ENCODE results near the gene FARS2. TPM values are rescaled to one million over a fixed set of nuclear protein-coding genes. Genes with fewer than 3 reads are reported as not detected.
"Not testable (repeated sequence)": the region's sequence is repeated elsewhere in the genome, so short reads cannot be mapped to it uniquely, and the experiment has no call there.

FARS2 gene
- polyA plus RNA-seq, 1 donor from 2014 or later = 32.8 TPM

DNA sequence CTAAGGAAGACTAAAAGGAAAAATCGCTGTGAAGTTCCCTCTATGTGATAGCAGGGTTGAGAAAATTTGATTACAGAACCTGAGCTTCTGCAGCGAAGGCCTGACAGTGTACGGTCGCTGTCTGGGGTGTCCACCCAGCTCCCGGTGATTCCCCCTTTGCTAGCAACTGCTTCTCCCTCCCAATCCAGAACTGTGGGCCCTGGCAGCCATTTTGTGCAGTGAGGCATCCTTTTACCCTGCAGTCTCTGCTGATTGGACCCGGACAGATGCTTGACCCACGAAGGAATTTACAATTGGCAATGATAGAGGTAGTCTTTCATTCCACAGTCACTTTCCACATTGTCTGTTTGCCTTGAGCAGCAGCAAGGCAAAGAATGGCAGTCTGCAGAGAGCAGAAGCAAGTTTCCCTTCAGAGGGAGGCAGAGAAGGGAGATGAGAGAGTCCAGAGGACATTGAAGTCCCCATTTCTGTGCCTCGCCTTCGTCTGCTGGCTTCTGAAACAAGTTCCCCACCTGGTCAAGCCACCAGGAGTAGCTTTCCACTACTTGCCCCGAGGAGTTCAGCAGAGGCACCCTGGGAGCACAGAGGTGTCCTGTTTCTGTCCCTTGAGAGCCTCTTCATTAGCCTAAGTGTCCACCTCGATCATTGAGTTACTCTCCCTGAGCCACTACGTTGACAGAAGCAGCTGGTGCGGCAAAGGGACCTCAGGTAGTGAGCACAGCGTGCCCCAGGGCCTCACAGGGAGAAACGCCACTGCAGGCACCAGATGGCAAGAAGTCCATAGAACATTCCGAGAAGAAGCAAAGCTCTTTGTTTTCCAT, 375.1 kb downstream of the FARS2 start:
- no peaks in the 10 kb centered on the region for H3K27me3 Mint-ChIP-seq
- peaks cover 5 to 16% (median 11%) of the 10 kb centered on the region in 3 donors for H3K9me3 Mint-ChIP-seq
- H3K4me1 Mint-ChIP-seq = peaks cover 0 to 6% (median 4%) of the 10 kb centered on the region in 3 donors

GRCh38 chr6:5637714-5638113, 376.4 kb downstream of the FARS2 start:
- Mint-ChIP-seq H3K36me3 (peaks cover 11% of the 10 kb centered on the region), H3K27ac (no peak overlapping the region), H3K27me3 (no peaks in the 10 kb centered on the region), H3K4me1 (peaks cover 0 to 3% (median 2%) of the 10 kb centered on the region in 3 donors), H3K9me3 (peaks cover 3 to 16% (median 11%) of the 10 kb centered on the region in 3 donors), H3K4me3 (no peak overlapping the region)

More for the DNA sequence above, 375.1 kb downstream of the FARS2 start:
- peaks cover 13% of the 10 kb centered on the region for H3K36me3 Mint-ChIP-seq
- H3K27ac Mint-ChIP-seq = no peak overlapping the region
- no peak overlapping the region for H3K4me3 Mint-ChIP-seq

DNA sequence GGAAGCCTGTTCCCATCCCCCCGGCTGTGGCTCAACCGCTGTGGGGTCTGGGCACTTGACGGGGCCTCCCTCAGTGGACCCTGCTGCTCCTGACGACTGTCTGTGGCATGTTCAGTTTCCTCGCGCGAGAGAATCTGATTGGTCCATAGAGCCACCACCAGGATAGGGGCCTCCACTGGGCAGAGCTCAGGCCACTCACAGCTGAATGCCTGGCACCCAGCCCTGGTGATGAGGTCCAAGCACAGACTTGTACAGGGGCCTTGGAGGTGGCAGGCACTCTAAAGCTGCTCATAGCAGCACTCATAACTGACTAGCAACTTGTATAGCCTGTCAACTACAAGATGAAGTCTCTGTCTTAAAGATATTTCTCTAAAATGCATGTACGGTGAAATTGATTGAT, 377.4 kb downstream of the FARS2 start:
- H3K4me3 Mint-ChIP-seq = no peak overlapping the region
- peaks cover 2 to 16% (median 11%) of the 10 kb centered on the region in 3 donors for H3K9me3 Mint-ChIP-seq
- H3K4me1 Mint-ChIP-seq = no peaks in the 10 kb centered on the region
- no peaks in the 10 kb centered on the region for H3K27me3 Mint-ChIP-seq
- peaks cover 9% of the 10 kb centered on the region for H3K36me3 Mint-ChIP-seq
- H3K27ac Mint-ChIP-seq = no peak overlapping the region

- H3K4me3 Mint-ChIP-seq = no peak overlapping the region
- H3K36me3 Mint-ChIP-seq = peaks cover 9% of the 10 kb centered on the region
- H3K27me3 Mint-ChIP-seq = no peaks in the 10 kb centered on the region
- no peaks in the 10 kb centered on the region for H3K4me1 Mint-ChIP-seq
- peaks cover 2 to 16% (median 11%) of the 10 kb centered on the region in 3 donors for H3K9me3 Mint-ChIP-seq
- H3K27ac Mint-ChIP-seq = no peak overlapping the region
Measured at GRCh38 chr6:5639193-5639592, 377.9 kb downstream of the FARS2 start.

GRCh38 chr6:5640614-5641013, 379.3 kb downstream of the FARS2 start:
- Mint-ChIP-seq H3K27me3 (no peaks in the 10 kb centered on the region), H3K4me3 (no peak overlapping the region), H3K36me3 (peaks cover 9% of the 10 kb centered on the region), H3K9me3 (peaks cover 2 to 16% (median 11%) of the 10 kb centered on the region in 3 donors), H3K4me1 (no peaks in the 10 kb centered on the region), H3K27ac (no peak overlapping the region)

DNA sequence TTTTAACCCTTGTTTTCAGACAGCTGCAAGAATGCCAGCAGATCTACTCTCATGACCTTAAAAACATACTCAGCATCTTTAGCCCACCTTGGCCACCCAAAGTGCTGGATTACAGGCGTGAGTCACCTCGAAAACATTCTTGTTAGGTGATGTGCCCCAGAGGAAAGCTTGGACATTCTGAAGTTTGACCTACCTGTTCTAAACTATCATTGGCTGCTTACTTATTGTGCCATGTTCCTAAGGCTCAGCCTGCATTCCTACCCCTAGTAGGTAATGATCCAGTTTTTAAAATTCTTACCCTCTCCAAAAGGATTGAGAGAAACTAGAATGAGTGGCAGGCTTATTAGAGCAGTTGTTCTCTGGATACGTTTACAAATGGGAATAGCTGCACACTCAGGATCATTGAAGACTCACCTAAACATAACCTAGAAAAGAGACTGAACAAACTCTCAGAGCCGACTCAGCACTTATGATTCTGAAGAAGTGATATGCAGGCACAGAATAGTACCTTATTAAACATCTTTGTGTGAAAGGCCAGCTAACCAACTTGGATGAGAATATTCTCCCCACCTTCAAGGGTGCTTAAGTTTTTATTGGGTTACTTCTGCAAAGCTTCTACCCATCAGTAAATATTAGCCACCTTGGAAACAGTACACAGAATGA, 383.3 kb downstream of the FARS2 start:
- Mint-ChIP-seq H3K27me3 (no peaks in the 10 kb centered on the region), H3K27ac (no peak overlapping the region)

DNA sequence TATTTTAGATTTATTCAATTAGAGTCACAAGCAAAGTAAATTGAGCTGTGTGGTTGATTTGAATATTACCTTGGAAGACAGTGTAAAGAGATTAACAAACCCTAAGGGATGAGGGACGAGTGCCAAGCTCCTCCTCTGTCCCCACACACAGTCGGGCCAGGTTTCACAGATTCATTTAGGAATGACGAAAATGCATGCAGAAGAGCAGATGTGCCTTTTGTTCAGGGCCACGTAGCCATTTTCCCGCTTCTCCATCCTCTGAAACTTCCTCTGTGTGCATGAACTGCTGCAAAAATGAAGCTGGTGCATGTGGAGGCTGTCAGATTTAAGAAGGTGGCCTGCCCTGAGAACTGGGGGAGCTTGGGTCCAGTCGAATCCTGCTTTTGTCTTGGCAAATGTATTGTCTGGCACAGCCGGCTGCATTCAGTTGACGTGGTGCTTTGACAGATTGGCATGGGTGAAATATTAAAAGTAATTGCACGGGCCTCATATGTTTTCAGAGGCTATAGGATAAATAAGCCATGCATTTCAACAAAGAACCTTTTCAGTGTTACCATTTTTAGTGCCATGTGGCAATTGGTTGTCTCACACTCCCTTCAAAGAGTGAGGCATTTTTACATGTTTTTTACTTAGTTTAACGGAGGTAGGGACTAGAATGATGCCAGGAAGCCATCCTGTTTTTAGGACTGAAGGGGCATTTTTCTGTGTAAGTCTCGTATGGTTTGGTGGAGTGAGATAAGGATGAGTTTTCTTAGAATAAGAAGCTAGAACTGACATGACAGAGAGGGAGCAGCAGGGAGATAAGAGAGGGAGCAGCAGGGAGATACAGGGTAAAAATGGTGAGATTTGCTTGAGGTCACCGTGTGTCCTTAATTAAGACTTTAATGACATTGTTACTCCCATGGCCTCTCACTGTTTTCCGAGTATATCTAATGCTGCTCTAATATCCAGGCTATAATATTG, 384.3 kb downstream of the FARS2 start:
- H3K36me3 Mint-ChIP-seq = peaks cover 5% of the 10 kb centered on the region
- no peak overlapping the region for H3K4me3 Mint-ChIP-seq
- peaks cover under 1 to 4% (median 4%) of the 10 kb centered on the region in 3 donors for H3K9me3 Mint-ChIP-seq
- H3K27ac Mint-ChIP-seq = no peak overlapping the region
- no peaks in the 10 kb centered on the region for H3K27me3 Mint-ChIP-seq
- peaks cover 6 to 11% (median 10%) of the 10 kb centered on the region in 3 donors for H3K4me1 Mint-ChIP-seq

More for the DNA sequence above, 383.3 kb downstream of the FARS2 start:
- no peak overlapping the region for H3K4me3 Mint-ChIP-seq
- H3K4me1 Mint-ChIP-seq = peaks cover 6 to 11% (median 10%) of the 10 kb centered on the region in 3 donors
- H3K36me3 Mint-ChIP-seq = peaks cover 5% of the 10 kb centered on the region
- H3K9me3 Mint-ChIP-seq = peaks cover 2 to 12% (median 11%) of the 10 kb centered on the region in 3 donors

DNA sequence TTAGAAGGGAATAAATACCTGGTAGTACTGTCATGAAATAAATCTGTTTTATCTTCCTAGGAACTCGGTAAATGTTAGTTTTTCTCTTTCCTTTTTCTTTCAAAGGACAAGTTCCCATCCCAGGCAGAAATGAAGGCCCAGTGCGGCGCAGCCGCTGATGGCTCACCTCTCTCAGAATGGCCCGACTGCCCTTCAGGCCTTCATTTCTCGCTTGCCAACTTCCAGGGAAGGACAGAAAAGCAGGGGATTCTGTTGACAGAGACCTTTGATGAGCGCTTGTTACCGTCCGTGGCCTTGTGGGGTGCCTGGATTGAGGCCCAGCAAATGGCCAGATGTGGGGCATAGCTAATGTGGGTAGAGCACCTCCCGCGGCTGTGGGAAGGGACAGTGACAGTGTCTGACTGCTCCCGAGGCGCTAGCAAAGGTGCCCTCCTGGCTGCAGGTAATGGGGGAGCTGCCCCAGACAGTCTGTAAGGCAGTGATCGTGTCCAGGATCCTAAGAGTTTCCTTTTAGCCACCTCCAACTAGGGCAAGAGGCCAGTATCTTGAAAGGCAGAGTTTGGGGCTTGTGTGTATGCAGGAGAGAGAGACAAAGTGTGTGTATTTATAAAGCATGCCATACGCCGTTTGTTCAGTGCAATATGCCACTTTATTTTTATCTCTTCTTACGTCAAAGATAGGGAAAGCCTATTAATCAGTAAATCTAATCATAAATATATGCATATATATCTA, 391.3 kb downstream of the FARS2 start:
- H3K9me3 Mint-ChIP-seq = no peaks in the 10 kb centered on the region
- no peak overlapping the region for H3K4me3 Mint-ChIP-seq
- peaks cover 0 to 5% (median 2%) of the 10 kb centered on the region in 3 donors for H3K4me1 Mint-ChIP-seq
- H3K27ac Mint-ChIP-seq = peak overlapping the region in 1 of 3 donors; percentile 25
- H3K27me3 Mint-ChIP-seq = no peaks in the 10 kb centered on the region
- H3K36me3 Mint-ChIP-seq = peaks cover 30% of the 10 kb centered on the region

DNA sequence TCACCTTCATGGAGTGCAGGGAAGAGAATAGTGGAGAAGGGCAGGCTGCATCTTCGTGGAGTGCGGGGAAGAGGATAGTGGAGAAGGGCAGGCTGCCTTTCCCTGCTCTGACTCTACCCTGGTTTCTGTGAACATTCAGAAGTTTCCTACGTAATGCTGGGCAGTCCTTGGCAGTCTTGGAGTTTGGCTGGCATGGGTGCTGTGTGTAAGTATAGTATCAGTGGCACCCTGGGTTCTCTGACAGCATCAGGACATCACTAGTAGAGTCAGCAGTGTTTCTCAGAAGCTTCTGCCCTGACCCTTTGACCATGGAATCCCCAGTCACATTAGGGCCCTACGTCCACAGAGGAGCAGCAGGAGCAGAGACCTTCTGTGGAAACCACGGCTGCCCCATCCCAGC, 392.5 kb downstream of the FARS2 start:
- no peaks in the 10 kb centered on the region for H3K9me3 Mint-ChIP-seq
- H3K36me3 Mint-ChIP-seq = peaks cover 25% of the 10 kb centered on the region
- peaks cover 0 to 2% (median 0%) of the 10 kb centered on the region in 3 donors for H3K4me1 Mint-ChIP-seq
- no peak overlapping the region for H3K4me3 Mint-ChIP-seq
- H3K27ac Mint-ChIP-seq = no peak overlapping the region
- H3K27me3 Mint-ChIP-seq = no peaks in the 10 kb centered on the region

DNA sequence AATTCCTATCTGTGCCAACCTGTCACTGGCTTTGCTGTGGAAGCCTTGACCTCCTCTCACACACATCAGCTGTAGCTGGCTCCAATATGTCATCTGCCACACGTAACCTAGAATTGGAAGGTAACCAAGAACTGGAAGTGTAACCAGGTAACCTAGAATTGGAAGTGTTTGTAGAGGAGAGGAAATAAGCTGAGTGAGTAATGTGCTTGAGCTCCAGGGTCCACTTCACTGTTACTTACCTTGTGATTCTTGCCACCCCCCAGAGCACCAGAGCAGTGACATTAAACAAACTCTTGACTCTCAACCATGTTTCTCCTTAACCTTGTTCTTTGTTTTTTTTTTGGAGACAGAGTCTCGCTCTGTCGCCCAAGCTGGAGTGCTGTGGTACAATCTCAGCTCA, 394.9 kb downstream of the FARS2 start:
- no peaks in the 10 kb centered on the region for H3K9me3 Mint-ChIP-seq
- H3K4me1 Mint-ChIP-seq = peaks cover 2 to 6% (median 2%) of the 10 kb centered on the region in 3 donors
- H3K4me3 Mint-ChIP-seq = no peak overlapping the region
- H3K27ac Mint-ChIP-seq = no peak overlapping the region
- no peaks in the 10 kb centered on the region for H3K27me3 Mint-ChIP-seq
- H3K36me3 Mint-ChIP-seq = peaks cover 29% of the 10 kb centered on the region

- not testable (repeated sequence) for H3K4me1 Mint-ChIP-seq, H3K27me3 Mint-ChIP-seq, H3K4me3 Mint-ChIP-seq, H3K27ac Mint-ChIP-seq, H3K9me3 Mint-ChIP-seq
- H3K36me3 Mint-ChIP-seq = peaks cover 27% of the 10 kb centered on the region
Measured at GRCh38 chr6:5656695-5657094, 395.4 kb downstream of the FARS2 start.

DNA sequence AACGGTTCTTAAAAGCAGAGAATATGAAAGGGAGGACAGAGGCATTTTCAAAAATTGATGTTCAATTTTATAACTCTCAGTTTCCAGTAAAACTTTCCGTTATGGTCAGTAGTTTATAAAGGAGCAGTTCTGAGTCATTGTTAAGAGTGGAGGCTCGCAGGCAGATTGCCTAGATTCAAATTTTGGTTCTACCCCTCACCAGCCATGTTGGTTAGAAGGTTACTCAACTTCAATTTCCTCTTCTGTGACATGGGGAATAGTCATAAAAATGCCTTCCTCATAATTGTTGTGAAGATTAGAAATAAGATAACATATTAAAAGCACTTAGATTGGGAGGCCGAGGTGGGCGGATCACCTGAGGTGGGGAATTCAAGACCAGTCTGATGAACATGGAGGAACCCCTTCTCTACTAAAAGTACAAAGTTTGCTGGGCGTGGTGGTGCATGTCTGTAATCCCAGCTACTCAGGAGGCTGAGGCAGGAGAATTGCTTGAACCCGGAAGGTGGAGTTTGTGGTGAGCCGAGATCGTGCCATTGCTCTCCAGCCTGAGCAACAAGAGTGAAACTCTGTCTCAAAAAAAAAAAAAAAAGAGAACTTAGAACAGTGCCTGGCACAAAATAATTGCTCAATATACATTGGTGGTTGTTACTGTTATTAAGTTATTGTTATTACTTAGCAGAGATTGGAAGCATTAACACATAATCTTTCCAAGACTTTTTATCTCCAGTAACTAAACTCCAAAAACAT, 396.5 kb downstream of the FARS2 start:
- no peaks in the 10 kb centered on the region for H3K27me3 Mint-ChIP-seq
- H3K27ac Mint-ChIP-seq = no peak overlapping the region
- peaks cover 20% of the 10 kb centered on the region for H3K36me3 Mint-ChIP-seq
- peaks cover 6 to 11% (median 7%) of the 10 kb centered on the region in 3 donors for H3K4me1 Mint-ChIP-seq
- H3K9me3 Mint-ChIP-seq = no peaks in the 10 kb centered on the region
- no peak overlapping the region for H3K4me3 Mint-ChIP-seq

- no peaks in the 10 kb centered on the region for H3K27me3 Mint-ChIP-seq
- no peaks in the 10 kb centered on the region for H3K9me3 Mint-ChIP-seq
- peaks cover 21% of the 10 kb centered on the region for H3K36me3 Mint-ChIP-seq
- no peak overlapping the region for H3K4me3 Mint-ChIP-seq
- no peak overlapping the region for H3K27ac Mint-ChIP-seq
- peaks cover 7 to 12% (median 8%) of the 10 kb centered on the region in 3 donors for H3K4me1 Mint-ChIP-seq
Measured at GRCh38 chr6:5659467-5659866, 398.2 kb downstream of the FARS2 start.
